ENCODE data around the gene NUAK1. TPM values are rescaled to one million over a fixed set of nuclear protein-coding genes. Genes with fewer than 3 reads are reported as not detected.

Gene NUAK1
- total RNA-seq, 4 donors from 2014 or later: 13.8 to 38.6 (median 22.8) TPM

- no peak for TF ChIP-seq CTCF (IDR thresholded peaks at IDR 0.05; ENCODE audit: low read depth)
These were observed 1.7 kb upstream of the NUAK1 start for GRCh38 chr12:106140223-106140986.

GRCh38 chr12:106139422-106140171 lies 843 bp upstream of the NUAK1 start:
- no peak for TF ChIP-seq CTCF (IDR thresholded peaks at IDR 0.05; ENCODE audit: low read depth)

GRCh38 chr12:106138357-106138632 lies 459 bp downstream of the NUAK1 start:
- TF ChIP-seq CTCF (IDR thresholded peaks at IDR 0.05; ENCODE audit: low read depth): no peak

- no peak for TF ChIP-seq CTCF (IDR thresholded peaks at IDR 0.05; ENCODE audit: low read depth)
These were observed 1.0 kb downstream of the NUAK1 start for GRCh38 chr12:106137530-106138356.

GRCh38 chr12:106136263-106136662 lies 2.5 kb downstream of the NUAK1 start:
- no peak for TF ChIP-seq CTCF (IDR thresholded peaks at IDR 0.05; ENCODE audit: low read depth)

- no peak for TF ChIP-seq CTCF (IDR thresholded peaks at IDR 0.05; ENCODE audit: low read depth)
These were observed 3.0 kb downstream of the NUAK1 start for GRCh38 chr12:106135781-106136180.

GRCh38 chr12:106135075-106135474 lies 3.7 kb downstream of the NUAK1 start:
- no peak for TF ChIP-seq CTCF (IDR thresholded peaks at IDR 0.05; ENCODE audit: low read depth)

Measured in subcutaneous adipose tissue (tissue), 4 donors.